GM12865 (cell line): ENCODE data around the gene PTPRN2.

Experiments
- DNase-seq: peaks from one replicate; pipeline ENCODE4 v3.0.0; 2010; ENCODE audit warnings: low read depth
- H3K4me3 ChIP-seq: 2 replicates; pipeline ENCODE4 v1.5.1; 2011; ENCODE audit warnings: mild to moderate bottlenecking, low read depth, low read length, control low read depth
- TF ChIP-seq, protein P1 (sequence below): IDR thresholded peaks from 2 replicates; pipeline ENCODE4 v1.5.1; 2011; ENCODE audit warnings: low read length, control low read depth, low read depth, inconsistent platforms; ENCODE audit not compliant: insufficient read depth; ENCODE audit errors: missing control alignments

The PTPRN2 gene

DNA sequence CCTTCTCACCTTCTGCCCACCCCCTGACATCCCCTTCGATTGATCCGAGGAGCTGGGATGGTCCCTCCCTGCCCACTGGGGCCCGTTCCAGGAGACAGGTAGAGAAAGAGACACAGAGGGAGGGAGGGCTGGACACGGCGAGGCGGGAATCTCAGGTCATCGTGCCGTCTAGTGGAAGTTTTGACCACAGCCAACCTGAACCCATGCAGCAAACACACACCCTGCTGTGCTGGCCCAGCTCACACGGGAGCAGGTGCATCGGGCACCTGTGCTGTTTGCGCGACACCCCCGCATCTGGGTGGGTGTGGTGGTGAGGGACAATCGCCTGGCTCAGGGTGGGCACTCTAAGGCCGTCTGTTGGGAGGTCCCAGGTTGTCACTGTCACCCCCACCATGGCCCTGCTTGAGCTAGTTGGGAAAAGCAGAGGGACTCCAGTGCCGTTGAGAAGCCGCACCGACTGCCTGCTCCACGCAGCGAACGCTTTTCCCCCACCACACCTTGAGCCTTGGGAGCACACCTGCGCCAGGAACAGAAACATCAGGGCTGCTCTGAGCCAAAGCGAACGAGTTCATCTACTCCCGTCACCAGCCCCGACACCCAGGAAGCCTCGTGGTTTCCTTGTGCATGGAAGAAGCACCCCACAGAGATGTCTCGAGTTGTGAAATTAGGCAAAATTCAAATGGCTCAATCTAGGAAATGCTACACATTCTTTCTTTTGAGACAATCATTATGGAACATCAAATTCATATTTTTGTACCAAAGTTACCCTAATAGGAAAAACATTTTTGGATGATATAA lies 965.0 kb downstream of the PTPRN2 start:
- no peak for DNase-seq
- H3K4me3 ChIP-seq: no peak overlapping the region
- TF ChIP-seq, protein P1, sequence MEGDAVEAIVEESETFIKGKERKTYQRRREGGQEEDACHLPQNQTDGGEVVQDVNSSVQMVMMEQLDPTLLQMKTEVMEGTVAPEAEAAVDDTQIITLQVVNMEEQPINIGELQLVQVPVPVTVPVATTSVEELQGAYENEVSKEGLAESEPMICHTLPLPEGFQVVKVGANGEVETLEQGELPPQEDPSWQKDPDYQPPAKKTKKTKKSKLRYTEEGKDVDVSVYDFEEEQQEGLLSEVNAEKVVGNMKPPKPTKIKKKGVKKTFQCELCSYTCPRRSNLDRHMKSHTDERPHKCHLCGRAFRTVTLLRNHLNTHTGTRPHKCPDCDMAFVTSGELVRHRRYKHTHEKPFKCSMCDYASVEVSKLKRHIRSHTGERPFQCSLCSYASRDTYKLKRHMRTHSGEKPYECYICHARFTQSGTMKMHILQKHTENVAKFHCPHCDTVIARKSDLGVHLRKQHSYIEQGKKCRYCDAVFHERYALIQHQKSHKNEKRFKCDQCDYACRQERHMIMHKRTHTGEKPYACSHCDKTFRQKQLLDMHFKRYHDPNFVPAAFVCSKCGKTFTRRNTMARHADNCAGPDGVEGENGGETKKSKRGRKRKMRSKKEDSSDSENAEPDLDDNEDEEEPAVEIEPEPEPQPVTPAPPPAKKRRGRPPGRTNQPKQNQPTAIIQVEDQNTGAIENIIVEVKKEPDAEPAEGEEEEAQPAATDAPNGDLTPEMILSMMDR: no peak

- H3K4me3 ChIP-seq: no peak overlapping the region
- TF ChIP-seq, protein P1: no peak
- no peak for DNase-seq
Measured at GRCh38 chr7:157622000-157622399, 965.6 kb downstream of the PTPRN2 start.

- H3K4me3 ChIP-seq: no peak overlapping the region
- DNase-seq: no peak
- TF ChIP-seq, protein P1: no peak
Measured at GRCh38 chr7:157621131-157621681, 966.4 kb downstream of the PTPRN2 start.

GRCh38 chr7:157620616-157621015 lies 967.0 kb downstream of the PTPRN2 start:
- DNase-seq: no peak
- no peak overlapping the region for H3K4me3 ChIP-seq
- TF ChIP-seq, protein P1: no peak

GRCh38 chr7:157619753-157620525 lies 967.7 kb downstream of the PTPRN2 start:
- TF ChIP-seq, protein P1: no peak
- no peak for DNase-seq

DNA sequence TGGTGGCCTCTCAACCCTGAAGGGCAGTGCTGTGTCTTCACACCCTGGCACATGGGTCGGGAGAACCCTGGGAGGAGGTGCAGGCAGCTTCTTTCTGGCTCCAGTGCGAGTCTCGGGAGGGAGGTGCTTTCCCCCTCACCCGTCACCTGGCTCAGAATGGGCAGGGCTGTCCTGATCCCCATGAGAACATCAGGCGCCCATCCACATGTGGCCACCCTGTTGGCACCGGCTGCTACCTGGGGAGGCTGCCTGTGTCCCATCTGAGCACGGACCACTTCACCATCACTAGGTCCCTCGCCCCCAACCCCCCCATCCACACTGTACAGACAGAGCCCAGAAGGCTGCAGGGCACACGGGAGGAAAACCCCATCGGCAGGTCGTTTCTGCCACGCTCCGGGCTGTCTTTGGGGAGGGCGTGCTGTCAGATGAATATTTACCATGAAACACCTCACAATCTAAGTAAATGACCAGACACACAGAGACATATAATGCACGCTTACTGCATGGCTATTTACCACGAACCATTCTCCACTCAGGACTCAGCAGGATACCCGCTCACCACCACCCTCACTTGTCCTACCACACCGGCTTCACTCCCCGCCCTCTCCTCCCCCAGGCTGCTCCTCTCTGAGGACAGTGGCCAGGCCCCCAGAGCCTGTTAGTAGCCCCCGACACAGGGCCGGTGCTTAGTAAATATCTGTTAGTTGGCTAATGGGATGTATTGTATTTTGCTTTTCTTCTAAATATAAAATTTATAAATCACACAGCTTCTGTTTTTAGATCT lies 968.6 kb downstream of the PTPRN2 start:
- H3K4me3 ChIP-seq: no peak overlapping the region
- TF ChIP-seq, protein P1: no peak
- no peak for DNase-seq

More at GRCh38 chr7:157619753-157620525, 967.7 kb downstream of the PTPRN2 start:
- H3K4me3 ChIP-seq: no peak overlapping the region
